DOHH2 (cell line): ENCODE data around the gene TFAP2C.

Source experiments
- EZH2phosphoT487 ChIP-seq: fragments of 200-600 bp; sonication (generic); IDR thresholded peaks from 2 replicates; pipeline ENCODE4 v1.6.1; 2017; ENCODE audit warnings: borderline replicate concordance, mild to moderate bottlenecking, antibody characterized with exemption, low read length, moderate library complexity, mixed read lengths
- TF ChIP-seq, protein P1 (sequence below): fragments of 200-600 bp; sonication (generic); IDR thresholded peaks from one replicate; pipeline ENCODE4 v1.5.1; 2014; ENCODE audit warnings: antibody characterized with exemption, mild to moderate bottlenecking, low read depth, low read length; ENCODE audit not compliant: poor library complexity, severe bottlenecking

DNA sequence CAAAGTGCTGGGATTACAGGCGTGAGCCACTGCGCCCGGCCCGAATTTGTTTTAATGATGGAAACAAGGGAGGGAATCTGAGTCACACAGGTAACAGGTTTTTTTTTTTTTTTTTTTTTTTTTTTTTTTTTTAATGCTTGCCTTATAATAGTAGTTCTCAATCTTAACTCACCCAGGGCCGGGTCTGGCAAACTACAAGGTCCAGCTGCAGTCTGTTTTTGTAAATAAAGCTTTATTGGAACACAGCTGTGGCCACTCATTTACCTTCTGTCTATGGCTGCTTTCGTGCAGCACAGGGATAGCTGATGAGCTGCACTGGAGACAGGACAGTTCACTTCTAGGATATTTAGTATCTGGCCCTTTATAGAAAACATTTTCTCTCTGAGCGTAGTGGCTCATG is 58.0 kb downstream of the TFAP2C start:
- TF ChIP-seq, protein P1, sequence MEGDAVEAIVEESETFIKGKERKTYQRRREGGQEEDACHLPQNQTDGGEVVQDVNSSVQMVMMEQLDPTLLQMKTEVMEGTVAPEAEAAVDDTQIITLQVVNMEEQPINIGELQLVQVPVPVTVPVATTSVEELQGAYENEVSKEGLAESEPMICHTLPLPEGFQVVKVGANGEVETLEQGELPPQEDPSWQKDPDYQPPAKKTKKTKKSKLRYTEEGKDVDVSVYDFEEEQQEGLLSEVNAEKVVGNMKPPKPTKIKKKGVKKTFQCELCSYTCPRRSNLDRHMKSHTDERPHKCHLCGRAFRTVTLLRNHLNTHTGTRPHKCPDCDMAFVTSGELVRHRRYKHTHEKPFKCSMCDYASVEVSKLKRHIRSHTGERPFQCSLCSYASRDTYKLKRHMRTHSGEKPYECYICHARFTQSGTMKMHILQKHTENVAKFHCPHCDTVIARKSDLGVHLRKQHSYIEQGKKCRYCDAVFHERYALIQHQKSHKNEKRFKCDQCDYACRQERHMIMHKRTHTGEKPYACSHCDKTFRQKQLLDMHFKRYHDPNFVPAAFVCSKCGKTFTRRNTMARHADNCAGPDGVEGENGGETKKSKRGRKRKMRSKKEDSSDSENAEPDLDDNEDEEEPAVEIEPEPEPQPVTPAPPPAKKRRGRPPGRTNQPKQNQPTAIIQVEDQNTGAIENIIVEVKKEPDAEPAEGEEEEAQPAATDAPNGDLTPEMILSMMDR, result no peak
- no peak for TF ChIP-seq EZH2phosphoT487
